Upper lobe of right lung (tissue), 1 donor: Measurements from ENCODE around the gene CCT2. TPM values are rescaled to one million over a fixed set of nuclear protein-coding genes. Genes with fewer than 3 reads are reported as not detected.

ENCODE experiments used
- microRNA-seq: library from miRNA; unstranded; fragments of <30 nt; microRNA quantifications from one replicate; pipeline ENCODE4 v1.2.0, GENCODE V29; 2020; ENCODE audit warnings: borderline microRNAs expressed
- total RNA-seq: library from RNA; stranded (reverse); fragmentation: NEBNext Ultra II Directional; extraction: Animal tissue kit (Norgen Biotek cat#: 25700); gene quantifications from one replicate; pipeline ENCODE4 v1.2.1, GENCODE V29; 2021
- donor health status: DM: no; HTN: yes; CAD: no; lungs with severe emphysema.

CCT2 gene
- total RNA-seq, 1 donor from 2014 or later: 90.8 TPM

Small RNA genes within 50 kb of the gene (microRNA-seq; reads per million reads assigned to microRNA genes)
- not detected for gene MIR3913-1
- gene MIR3913-2: not detected

Other genes starting within 250 kb of the CCT2 start
- 1,056 TPM for gene LYZ, start 237.1 kb upstream of the CCT2 start, total RNA-seq
- gene YEATS4, start 225.7 kb upstream of the CCT2 start, total RNA-seq: 11.4 TPM
- gene FRS2, start 115.1 kb upstream of the CCT2 start, total RNA-seq: 31.0 TPM
- gene LRRC10, start 25.4 kb downstream of the CCT2 start, total RNA-seq: not detected
- gene BEST3, start 113.8 kb downstream of the CCT2 start, total RNA-seq: not detected
- 29.6 TPM for gene RAB3IP, start 153.4 kb downstream of the CCT2 start, total RNA-seq
- gene MYRFL, start 239.8 kb downstream of the CCT2 start, total RNA-seq: not detected